HL-60 (cell line): ENCODE data around the gene TLE2.
A peak's percentile ranks its signal among the peaks of the same experiment; 100 is the strongest.

Experiments
- DNase-seq, 2 experiments: peaks; one replicate each; pipeline ENCODE4 v3.0.0-alpha.2; 2010 to 2020; ENCODE audit warnings: low read depth in 1 of 2, low spot score in 1 of 2
- H3K27ac ChIP-seq: fragments of 250-450 bp; sonication (Bioruptor Pico); replicated peaks from 2 replicates; pipeline ENCODE4 v1.5.1; 2020; ENCODE audit warnings: mild to moderate bottlenecking, moderate library complexity
- H3K27me3 ChIP-seq: fragments of 250-450 bp; sonication (Bioruptor Pico); 2 replicates; pipeline ENCODE4 v1.5.1; 2021; ENCODE audit warnings: mild to moderate bottlenecking, moderate library complexity; ENCODE audit not compliant: insufficient read depth, poor library complexity, severe bottlenecking
- H3K4me3 ChIP-seq: replicated peaks from 2 replicates; pipeline ENCODE4 v1.5.1; 2011; ENCODE audit warnings: mild to moderate bottlenecking, control low read depth, low read length; ENCODE audit not compliant: insufficient read depth
- CTCF ChIP-seq: IDR thresholded peaks from one replicate; pipeline ENCODE4 v1.5.1; 2011; ENCODE audit warnings: low read length, control low read depth, inconsistent platforms; ENCODE audit not compliant: insufficient read depth
- GABPA ChIP-seq: IDR thresholded peaks from 2 replicates; pipeline ENCODE4 v1.6.1; 2012; ENCODE audit warnings: low read depth
- POLR2AphosphoS5 ChIP-seq: IDR thresholded peaks from 2 replicates; pipeline ENCODE4 v1.6.1; 2012; ENCODE audit warnings: low read depth
- REST ChIP-seq: IDR thresholded peaks from 2 replicates; pipeline ENCODE4 v1.6.1; 2012; ENCODE audit warnings: low read depth; ENCODE audit not compliant: insufficient replicate concordance
- SPI1 ChIP-seq: IDR thresholded peaks from 2 replicates; pipeline ENCODE4 v1.6.1; 2012; ENCODE audit warnings: low read depth, mild to moderate bottlenecking, borderline replicate concordance

The TLE2 gene

GRCh38 chr19:2963122-2963521 lies 66.0 kb downstream of the TLE2 start:
- Histone ChIP-seq H3K27me3 (no peaks in the 10 kb centered on the region), H3K4me3 (no peak overlapping the region), H3K27ac (no peak overlapping the region)
- no peak for DNase-seq
- TF ChIP-seq REST (no peak), POLR2AphosphoS5 (no peak), GABPA (no peak), SPI1 (no peak), CTCF (no peak)

- Histone ChIP-seq H3K27me3 (no peaks in the 10 kb centered on the region), H3K4me3 (no peak overlapping the region), H3K27ac (no peak overlapping the region)
- peak in 1 of 2 experiments; percentile 53 for DNase-seq
- TF ChIP-seq REST = no peak
- peak; percentile 32 for TF ChIP-seq CTCF
Observed at GRCh38 chr19:2962018-2962670, 66.9 kb downstream of the TLE2 start.

- DNase-seq = no peak
- Histone ChIP-seq H3K4me3 (no peak overlapping the region), H3K27me3 (no peaks in the 10 kb centered on the region)
Observed at GRCh38 chr19:2960120-2960519, 69.0 kb downstream of the TLE2 start.

More at GRCh38 chr19:2960120-2960519, 69.0 kb downstream of the TLE2 start:
- TF ChIP-seq POLR2AphosphoS5 = no peak
- TF ChIP-seq CTCF = no peak
- no peak for TF ChIP-seq GABPA
- no peak for TF ChIP-seq SPI1
- no peak for TF ChIP-seq REST
- no peak overlapping the region for H3K27ac ChIP-seq
